Lower leg skin (tissue), 4 donors: Measurements from ENCODE around the gene SLX9. TPM values are rescaled to one million over a fixed set of nuclear protein-coding genes. Genes with fewer than 3 reads are reported as not detected.
A peak's percentile ranks its signal among the peaks of the same experiment; 100 is the strongest.

ENCODE experiments used
- DNase-seq, 2 donors: peaks; one replicate each; pipeline ENCODE4 v3.0.0-alpha.2; 2019; ENCODE audit warnings: low spot score in 2 of 2
- H3K4me3 ChIP-seq: fragments of 200-600 bp; sonication (generic); 2 replicates; pipeline ENCODE4 v1.5.1; 2017; ENCODE audit warnings: mild to moderate bottlenecking, low read depth; ENCODE audit not compliant: poor library complexity, severe bottlenecking
- CTCF ChIP-seq, 3 donors: fragments of 450-650 bp; IDR thresholded peaks; one replicate each; pipeline ENCODE4 v1.5.1; 2016; ENCODE audit warnings: antibody characterized with exemption in 3 of 3, mild to moderate bottlenecking in 3 of 3, moderate library complexity in 2 of 3
- POLR2A ChIP-seq, 2 donors: fragments of 450-650 bp; IDR thresholded peaks; one replicate each; pipeline ENCODE4 v1.6.1; 2016 to 2017; ENCODE audit warnings: antibody characterized with exemption in 2 of 2, mild to moderate bottlenecking in 1 of 2, moderate library complexity in 1 of 2
- WGBS, 2 donors: methylation state at CpG; one replicate each; pipeline ENCODE4 v1.1.5; 2018; 5-methylcytosine and 5-hydroxymethylcytosine counted together
- intact Hi-C: fragments of 100-400 bp; cut with DNase I; formaldehyde crosslinking; loops from one replicate; pipeline ENCODE4 v1.15.0; 2023; ENCODE audit warnings: low total_unique reads
- total RNA-seq, 4 donors: library from RNA; depleted of rRNA; stranded (reverse); fragments of >200 nt; gene quantifications; one replicate each; pipeline ENCODE4 v1.1.0, GENCODE V29; 2016

SLX9 gene
- total RNA-seq, 4 donors from 2014 or later: 19.0 to 36.4 (median 31.6) TPM

GRCh38 chr21:44999428-44999971 lies 59.7 kb downstream of the SLX9 start:
- TF ChIP-seq CTCF (IDR thresholded peaks at IDR 0.05): no peak
- WGBS, 2 donors: 90 to 94% methylated on average over 10 to 15 of the region's 17 CpGs
- DNase-seq: no peak
- intact Hi-C loops: no loop called here
- H3K4me3 ChIP-seq: no peak overlapping the region

- TF ChIP-seq CTCF (IDR thresholded peaks at IDR 0.05) (no peak), POLR2A (IDR thresholded peaks at IDR 0.05) (no peak)
- peak; percentile 47 to 86 for DNase-seq
- no peak overlapping the region for H3K4me3 ChIP-seq
- intact Hi-C loops: no loop called here
- WGBS, 2 donors: 47 to 66% methylated on average over 24 to 29 of the region's 29 CpGs
Observed at GRCh38 chr21:44999972-45000636, 60.3 kb downstream of the SLX9 start.

- DNase-seq: no peak
- TF ChIP-seq POLR2A (IDR thresholded peaks at IDR 0.05): no peak
- WGBS, 2 donors: 48 to 66% methylated on average over 26 to 27 of the region's 27 CpGs
- intact Hi-C loops: no loop called here
- no peak overlapping the region for H3K4me3 ChIP-seq
Observed at GRCh38 chr21:45000637-45001133, 60.9 kb downstream of the SLX9 start.

GRCh38 chr21:45001134-45002095 lies 61.6 kb downstream of the SLX9 start:
- DNase-seq: peak in 1 of 2 donors; percentile 92
- TF ChIP-seq CTCF (IDR thresholded peaks at IDR 0.05) (no peak), POLR2A (IDR thresholded peaks at IDR 0.05) (no peak)
- WGBS, 2 donors: 53 to 59% methylated on average over 21 to 32 of the region's 46 CpGs
- no peak overlapping the region for H3K4me3 ChIP-seq
- intact Hi-C loops: no loop called here

GRCh38 chr21:45002381-45003204 lies 62.8 kb downstream of the SLX9 start:
- no peak overlapping the region for H3K4me3 ChIP-seq
- DNase-seq: peak in 1 of 2 donors; percentile 82
- 86 to 93% methylated on average over 23 to 25 of the region's 28 CpGs for WGBS, 2 donors
- intact Hi-C loops: no loop called here
- no peak for TF ChIP-seq POLR2A (IDR thresholded peaks at IDR 0.05)
- TF ChIP-seq CTCF (IDR thresholded peaks at IDR 0.05): no peak
